ENCODE data around the gene SLC22A17.

- TF ChIP-seq, protein P1, sequence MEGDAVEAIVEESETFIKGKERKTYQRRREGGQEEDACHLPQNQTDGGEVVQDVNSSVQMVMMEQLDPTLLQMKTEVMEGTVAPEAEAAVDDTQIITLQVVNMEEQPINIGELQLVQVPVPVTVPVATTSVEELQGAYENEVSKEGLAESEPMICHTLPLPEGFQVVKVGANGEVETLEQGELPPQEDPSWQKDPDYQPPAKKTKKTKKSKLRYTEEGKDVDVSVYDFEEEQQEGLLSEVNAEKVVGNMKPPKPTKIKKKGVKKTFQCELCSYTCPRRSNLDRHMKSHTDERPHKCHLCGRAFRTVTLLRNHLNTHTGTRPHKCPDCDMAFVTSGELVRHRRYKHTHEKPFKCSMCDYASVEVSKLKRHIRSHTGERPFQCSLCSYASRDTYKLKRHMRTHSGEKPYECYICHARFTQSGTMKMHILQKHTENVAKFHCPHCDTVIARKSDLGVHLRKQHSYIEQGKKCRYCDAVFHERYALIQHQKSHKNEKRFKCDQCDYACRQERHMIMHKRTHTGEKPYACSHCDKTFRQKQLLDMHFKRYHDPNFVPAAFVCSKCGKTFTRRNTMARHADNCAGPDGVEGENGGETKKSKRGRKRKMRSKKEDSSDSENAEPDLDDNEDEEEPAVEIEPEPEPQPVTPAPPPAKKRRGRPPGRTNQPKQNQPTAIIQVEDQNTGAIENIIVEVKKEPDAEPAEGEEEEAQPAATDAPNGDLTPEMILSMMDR (IDR thresholded peaks at IDR 0.05) = no peak
- no peak for TF ChIP-seq EP300 (IDR thresholded peaks at IDR 0.05)
- no peak for TF ChIP-seq POLR2A (IDR thresholded peaks at IDR 0.05)
These were observed 794 bp downstream of the SLC22A17 start for GRCh38 chr14:23351681-23352505.

Data from gastroesophageal sphincter (tissue), 3 donors.